ENCODE measurements around the gene SF1.

DNA sequence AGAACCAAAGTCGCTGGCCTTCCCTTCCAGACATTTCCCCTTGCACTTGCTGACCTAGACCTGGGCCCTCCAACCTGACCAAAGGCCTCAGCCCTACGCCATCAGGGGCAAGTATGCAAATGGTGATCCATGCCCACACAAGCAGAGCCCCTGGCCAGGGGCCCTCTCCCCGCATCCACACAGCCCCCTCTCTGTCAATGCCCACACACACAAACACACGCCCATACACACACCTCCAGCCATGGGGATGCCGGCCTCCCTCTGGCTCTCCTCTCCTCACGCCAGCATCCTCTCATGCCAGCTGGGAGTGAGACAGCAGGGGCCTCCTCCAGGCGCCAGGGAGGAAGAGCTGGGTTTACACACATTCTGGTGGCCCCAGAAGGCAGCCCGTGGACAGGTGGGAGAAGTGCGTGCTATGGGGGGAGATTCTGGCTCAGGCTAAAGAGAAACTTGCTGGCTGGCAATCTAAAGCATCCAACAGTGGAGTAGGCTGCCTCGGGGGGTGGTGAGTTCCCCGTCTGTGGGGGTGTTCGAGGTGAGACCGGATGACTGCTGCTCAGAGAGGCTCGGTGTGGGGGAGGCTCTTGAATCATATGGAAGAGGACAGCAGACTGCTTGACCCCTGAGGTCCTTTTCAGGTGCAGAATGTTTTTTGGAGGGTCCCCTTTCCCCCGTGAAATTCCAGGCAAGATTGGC lies 60.1 kb downstream of the SF1 start:
- no peak for TF ChIP-seq CTCF (IDR thresholded peaks at IDR 0.05)
- no peak for TF ChIP-seq POLR2A (IDR thresholded peaks at IDR 0.05)
